IMR-90 (cell line): ENCODE measurements around the gene ME1.

ENCODE experiments used
- BHLHE40 ChIP-seq: fragments of 150-350 bp; IDR thresholded peaks from 2 replicates; pipeline ENCODE4 v1.6.1; 2016; ENCODE audit warnings: mild to moderate bottlenecking, low read depth, low read length
- CEBPB ChIP-seq: IDR thresholded peaks from 2 replicates; pipeline ENCODE4 v1.6.1; 2012; ENCODE audit warnings: low read depth, low read length, improper control_type of control experiment
- CTCF ChIP-seq: conservative IDR thresholded peaks from 2 replicates; pipeline ENCODE4 v1.5.1; 2012; ENCODE audit warnings: mild to moderate bottlenecking, low read depth, low read length, improper control_type of control experiment
- FOS ChIP-seq: fragments of 150-350 bp; IDR thresholded peaks from 2 replicates; pipeline ENCODE4 v1.6.1; 2016; ENCODE audit warnings: low read depth, low read length
- MAFK ChIP-seq: IDR thresholded peaks from 2 replicates; pipeline ENCODE4 v1.6.1; 2012; ENCODE audit warnings: low read depth, low read length, improper control_type of control experiment
- MAZ ChIP-seq: IDR thresholded peaks from 2 replicates; pipeline ENCODE4 v1.6.1; 2012; ENCODE audit warnings: low read depth, mild to moderate bottlenecking, low read length, improper control_type of control experiment, moderate library complexity, borderline replicate concordance
- MXI1 ChIP-seq: IDR thresholded peaks from 2 replicates; pipeline ENCODE4 v1.6.1; 2012; ENCODE audit warnings: low read depth, mild to moderate bottlenecking, low read length, moderate library complexity, borderline replicate concordance
- NFE2L2 ChIP-seq: fragments of 150-350 bp; IDR thresholded peaks from 2 replicates; pipeline ENCODE4 v1.6.1; 2016; ENCODE audit warnings: low read depth, mild to moderate bottlenecking, low read length
- POLR2A ChIP-seq: IDR thresholded peaks from 2 replicates; pipeline ENCODE4 v1.6.1; 2012; ENCODE audit warnings: mild to moderate bottlenecking, low read depth, low read length
- RAD21 ChIP-seq: IDR thresholded peaks from 2 replicates; pipeline ENCODE4 v1.6.1; 2012; ENCODE audit warnings: low read length, improper control_type of control experiment
- RCOR1 ChIP-seq: IDR thresholded peaks from 2 replicates; pipeline ENCODE4 v1.6.1; 2012; ENCODE audit warnings: mild to moderate bottlenecking, low read length, improper control_type of control experiment; ENCODE audit not compliant: insufficient replicate concordance
- SMC3 ChIP-seq: fragments of 150-350 bp; IDR thresholded peaks from 2 replicates; pipeline ENCODE4 v1.6.1; 2016; ENCODE audit warnings: low read depth, mild to moderate bottlenecking, antibody characterized with exemption, low read length, moderate library complexity
- TF ChIP-seq, protein P1 (sequence below): fragments of 150-350 bp; IDR thresholded peaks from 2 replicates; pipeline ENCODE4 v1.6.1; 2017; ENCODE audit warnings: mild to moderate bottlenecking, antibody characterized with exemption, low read length, low read depth
- TF ChIP-seq, protein P2 (sequence below): fragments of 150-350 bp; IDR thresholded peaks from 2 replicates; pipeline ENCODE4 v1.6.1; 2016; ENCODE audit warnings: low read depth, mild to moderate bottlenecking, low read length, moderate library complexity, borderline replicate concordance

DNA sequence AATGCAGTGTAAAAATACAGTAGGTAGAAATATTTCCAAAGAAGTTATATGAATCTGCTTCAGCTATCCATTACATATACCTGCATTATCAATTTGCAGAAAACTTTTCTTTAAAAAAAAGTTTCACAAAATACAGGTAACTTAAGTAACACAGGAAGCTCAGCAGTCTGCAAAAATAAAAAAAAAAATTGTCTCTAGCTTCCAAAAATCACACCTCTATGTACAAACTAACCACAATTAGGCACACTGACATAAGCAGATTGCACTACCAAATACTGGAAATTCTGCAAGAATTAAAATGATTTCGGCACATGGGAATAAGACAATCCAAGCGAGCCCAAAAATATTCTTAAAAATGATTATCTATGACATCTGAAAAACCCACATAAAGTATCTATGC is 41.2 kb downstream of the ME1 start:
- TF ChIP-seq CTCF (no peak), POLR2A (no peak), RAD21 (no peak), NFE2L2 (no peak), BHLHE40 (no peak), RCOR1 (no peak), CEBPB (no peak), FOS (no peak), SMC3 (no peak), MAFK (no peak), MXI1 (no peak), MAZ (no peak)
- TF ChIP-seq, protein P1, sequence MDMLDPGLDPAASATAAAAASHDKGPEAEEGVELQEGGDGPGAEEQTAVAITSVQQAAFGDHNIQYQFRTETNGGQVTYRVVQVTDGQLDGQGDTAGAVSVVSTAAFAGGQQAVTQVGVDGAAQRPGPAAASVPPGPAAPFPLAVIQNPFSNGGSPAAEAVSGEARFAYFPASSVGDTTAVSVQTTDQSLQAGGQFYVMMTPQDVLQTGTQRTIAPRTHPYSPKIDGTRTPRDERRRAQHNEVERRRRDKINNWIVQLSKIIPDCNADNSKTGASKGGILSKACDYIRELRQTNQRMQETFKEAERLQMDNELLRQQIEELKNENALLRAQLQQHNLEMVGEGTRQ = no peak
- TF ChIP-seq, protein P2, sequence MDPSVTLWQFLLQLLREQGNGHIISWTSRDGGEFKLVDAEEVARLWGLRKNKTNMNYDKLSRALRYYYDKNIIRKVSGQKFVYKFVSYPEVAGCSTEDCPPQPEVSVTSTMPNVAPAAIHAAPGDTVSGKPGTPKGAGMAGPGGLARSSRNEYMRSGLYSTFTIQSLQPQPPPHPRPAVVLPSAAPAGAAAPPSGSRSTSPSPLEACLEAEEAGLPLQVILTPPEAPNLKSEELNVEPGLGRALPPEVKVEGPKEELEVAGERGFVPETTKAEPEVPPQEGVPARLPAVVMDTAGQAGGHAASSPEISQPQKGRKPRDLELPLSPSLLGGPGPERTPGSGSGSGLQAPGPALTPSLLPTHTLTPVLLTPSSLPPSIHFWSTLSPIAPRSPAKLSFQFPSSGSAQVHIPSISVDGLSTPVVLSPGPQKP = no peak
